ENCODE results near the gene TTLL7.

The TTLL7 gene

DNA sequence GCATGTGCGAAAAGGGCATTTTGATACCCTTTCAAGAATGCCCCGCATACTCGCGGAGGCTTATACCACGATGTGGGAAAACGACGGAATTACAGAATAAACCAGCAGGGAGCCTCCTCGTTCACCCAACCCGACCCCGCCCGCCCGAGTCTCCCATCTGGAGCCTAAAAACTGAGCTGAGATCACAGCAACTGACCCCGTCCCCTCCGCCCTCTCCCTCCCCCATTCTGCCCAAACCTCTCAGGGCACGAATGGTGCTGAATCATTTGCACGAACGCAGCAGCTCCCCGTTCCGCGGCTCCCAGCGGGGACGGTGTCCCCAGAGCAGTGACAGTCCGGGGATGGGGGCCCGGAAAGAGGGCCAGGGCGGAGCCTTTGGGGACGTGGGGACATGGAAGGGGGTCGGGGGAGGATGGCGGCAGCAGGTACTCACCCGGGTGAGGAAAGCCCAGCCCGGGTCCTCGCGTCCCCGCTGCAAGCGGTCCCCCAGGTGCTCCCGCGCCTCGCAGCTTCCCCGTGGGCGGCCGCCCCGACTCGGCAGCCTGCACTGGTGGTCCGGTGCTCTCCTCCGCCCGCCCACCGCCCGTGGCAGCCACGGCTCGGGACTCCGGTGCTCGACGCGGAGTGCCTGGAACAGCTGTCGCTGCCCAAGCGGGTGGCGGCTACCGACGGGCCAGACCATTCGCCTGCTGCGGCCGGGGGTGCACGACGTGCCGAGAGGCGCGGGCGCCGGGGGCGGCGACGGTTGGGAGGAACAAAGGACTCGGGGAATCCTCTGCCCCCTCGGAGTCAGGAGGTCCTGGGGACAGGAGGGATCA is at the start of gene TTLL7:
Gene TTLL7 (minus strand): TSS at position 635 of the 818 bp plus-strand sequence. CDS start 46,921 bp downstream, outside the sequence.
- peak; percentile 80 for DNase-seq

- DNase-seq = no peak
Measured at GRCh38 chr1:84042461-84042860, 43.5 kb upstream of the TTLL7 start.

DNA sequence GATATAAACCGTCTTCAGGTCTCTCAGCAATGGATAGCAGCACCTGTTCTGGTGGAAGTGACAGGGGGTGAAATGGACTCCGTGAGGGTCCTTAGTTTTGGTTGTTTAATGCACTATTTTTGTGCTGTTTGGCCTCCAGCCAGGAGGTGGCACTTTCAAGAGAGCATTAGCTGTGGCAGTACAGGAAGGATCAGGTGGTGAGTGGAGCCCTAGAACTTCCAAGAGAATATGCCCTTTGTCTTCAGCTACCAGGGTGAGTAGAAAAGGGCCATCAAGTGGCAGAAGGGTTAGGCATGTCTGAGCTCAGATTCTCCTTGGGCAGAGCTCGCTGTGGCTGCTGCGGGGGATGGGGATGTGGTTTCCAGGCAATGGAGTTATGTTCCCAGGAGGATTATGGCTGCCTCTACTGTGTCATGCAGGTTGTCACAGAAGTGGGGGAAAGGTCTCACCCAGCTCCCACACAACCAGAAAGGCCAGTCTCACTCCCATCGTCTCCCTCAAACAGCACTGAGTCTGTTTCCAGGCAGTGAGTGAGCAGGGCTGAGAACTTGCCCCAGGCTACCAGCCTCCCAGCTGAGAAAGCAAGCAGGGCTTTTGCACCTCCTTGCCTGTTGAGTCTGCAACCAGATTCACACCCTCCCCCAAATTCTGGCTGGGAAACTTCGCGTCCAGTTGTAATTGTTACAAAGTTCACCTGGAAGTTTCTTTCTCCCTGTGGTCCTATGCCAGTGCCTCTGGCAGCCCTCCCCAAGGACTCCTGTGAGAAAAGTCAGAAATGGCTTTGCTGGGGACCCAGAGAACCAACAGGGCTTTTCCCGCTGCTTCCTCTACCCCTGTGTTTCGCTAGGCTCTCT is 39.1 kb upstream of the TTLL7 start:
- no peak for DNase-seq

- no peak for DNase-seq
Measured at GRCh38 chr1:84031802-84032327, 32.9 kb upstream of the TTLL7 start.

DNA sequence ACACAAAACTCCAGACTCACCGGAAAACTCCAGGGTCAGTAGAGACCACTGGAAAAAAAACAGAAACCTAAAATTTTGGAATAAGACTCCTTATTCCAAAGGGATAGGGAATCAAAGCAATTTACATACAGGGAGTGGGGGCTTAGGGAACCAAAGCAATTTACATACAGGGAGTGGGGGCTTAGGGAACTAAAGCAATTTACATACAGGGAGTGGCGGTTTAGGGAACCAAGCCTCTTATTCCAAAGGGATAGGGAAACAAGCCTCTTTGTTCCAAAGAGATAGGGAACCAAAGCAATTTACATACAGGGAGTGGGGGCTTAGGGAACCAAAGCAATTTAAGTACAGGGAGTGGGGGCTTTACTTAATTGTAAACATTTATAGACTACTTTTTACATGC is 28.4 kb upstream of the TTLL7 start:
- no peak for DNase-seq

- no peak for DNase-seq
Measured at GRCh38 chr1:84025966-84026365, 27.0 kb upstream of the TTLL7 start.

GRCh38 chr1:84021822-84022221 is 22.9 kb upstream of the TTLL7 start:
- no peak for DNase-seq

DNA sequence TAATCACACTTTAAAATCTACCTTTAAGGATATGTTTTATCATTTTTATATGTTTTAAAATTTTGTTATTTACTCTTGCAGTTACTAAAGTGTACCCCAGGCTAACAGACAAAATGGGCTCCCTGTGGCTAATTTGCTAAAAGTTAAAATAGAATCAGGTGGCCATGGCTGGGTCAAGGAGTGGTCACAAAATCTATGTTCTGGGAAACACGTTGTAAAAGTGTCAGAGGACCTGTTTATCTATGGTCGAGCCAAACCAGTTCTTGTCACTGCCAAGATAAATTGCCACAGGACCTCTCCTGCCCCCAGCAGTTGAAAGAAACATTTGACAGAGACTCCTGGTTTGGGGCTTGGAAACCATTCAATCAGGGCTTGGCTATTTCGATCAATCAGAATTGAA is 21.2 kb upstream of the TTLL7 start:
- DNase-seq = no peak

DNA sequence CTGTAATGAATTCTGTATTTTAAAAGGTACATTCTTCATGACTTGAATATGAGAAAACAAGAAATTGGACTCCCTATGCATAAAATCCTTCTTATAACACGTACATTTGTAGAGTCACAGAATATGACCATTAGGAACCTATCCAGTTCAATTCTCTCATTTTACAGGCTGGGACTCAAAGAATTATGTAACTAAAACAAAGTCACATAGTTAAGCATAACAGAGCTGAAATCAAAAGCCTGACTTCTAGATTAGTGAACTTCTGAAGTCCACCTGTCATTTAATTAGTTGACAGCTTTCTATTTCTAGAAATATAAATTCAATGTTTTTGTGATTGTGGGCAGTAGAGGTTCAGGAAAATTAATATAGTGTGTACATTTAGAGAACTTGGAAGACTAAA is 20.3 kb upstream of the TTLL7 start:
- no peak for DNase-seq

GRCh38 chr1:84013708-84014107 is 14.8 kb upstream of the TTLL7 start:
- no peak for DNase-seq

DNA sequence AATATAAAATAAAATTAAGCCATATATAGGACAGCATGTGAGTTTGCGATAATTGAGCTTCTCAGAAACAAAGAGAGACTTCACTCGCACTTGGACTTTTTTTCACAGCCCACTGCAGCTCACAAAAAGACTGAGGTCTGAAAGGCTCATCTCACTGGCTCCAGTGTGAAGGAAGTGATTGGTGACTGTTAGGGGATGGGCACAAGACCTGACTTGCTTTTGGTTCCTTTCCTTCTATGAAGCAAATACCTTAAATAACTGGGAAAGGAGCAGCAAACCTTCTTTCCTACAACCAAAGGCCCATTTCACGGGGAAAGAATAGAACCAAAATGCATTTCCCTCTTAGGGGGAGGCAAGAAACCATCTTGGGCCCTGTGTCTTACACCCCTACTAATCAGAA is 13.1 kb upstream of the TTLL7 start:
- no peak for DNase-seq

GRCh38 chr1:84010136-84010535 is 11.2 kb upstream of the TTLL7 start:
- no peak for DNase-seq

- DNase-seq = no peak
Measured at GRCh38 chr1:84008631-84009030, 9.7 kb upstream of the TTLL7 start.

GRCh38 chr1:84006591-84006990 is 7.7 kb upstream of the TTLL7 start:
- DNase-seq = no peak

DNA sequence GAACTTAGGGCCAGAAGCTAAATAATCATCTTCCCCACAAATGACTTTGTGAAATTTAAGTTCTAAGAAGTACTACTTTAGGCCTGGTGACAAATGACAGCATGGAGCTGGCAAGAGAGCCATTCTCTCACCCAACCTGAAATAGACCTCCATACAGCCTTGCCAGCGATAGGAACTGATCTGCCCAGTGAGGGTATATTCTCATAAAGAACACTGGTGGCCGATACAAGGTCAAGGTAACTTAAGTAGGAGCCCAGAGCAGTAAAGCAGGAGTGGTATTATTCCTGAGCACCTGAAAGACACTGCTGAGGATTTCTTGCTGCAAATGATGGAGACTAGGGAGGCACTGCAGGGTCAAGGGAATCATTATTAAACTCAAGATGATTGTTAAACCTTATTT is 2.6 kb upstream of the TTLL7 start:
- no peak for DNase-seq

DNA sequence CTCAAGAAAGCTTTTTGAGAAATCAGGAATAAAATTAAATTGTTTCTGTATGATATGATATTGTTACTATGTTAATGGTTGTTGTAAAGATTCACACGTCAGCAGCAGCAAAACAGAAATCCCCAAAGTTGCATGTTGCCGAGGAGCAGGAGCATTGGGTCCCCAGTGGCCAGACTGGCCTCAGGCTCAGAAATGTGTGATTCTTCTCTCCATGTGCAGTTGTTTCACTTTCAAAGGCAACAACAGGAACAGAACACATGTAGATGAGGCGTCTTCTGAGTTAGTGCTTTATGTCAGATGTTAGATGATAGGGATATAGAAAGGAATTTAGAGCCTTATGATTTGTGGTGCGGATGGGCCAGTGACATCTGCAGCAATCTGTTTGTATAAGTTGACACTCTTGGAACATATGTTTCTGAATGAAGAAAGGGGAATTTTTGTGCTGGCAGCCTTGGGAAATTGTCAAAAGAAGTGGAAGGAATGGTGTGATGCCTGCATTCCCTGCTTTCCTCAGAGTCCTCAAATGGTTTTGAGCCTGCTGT is 2.1 kb upstream of the TTLL7 start:
- DNase-seq = no peak

DNA sequence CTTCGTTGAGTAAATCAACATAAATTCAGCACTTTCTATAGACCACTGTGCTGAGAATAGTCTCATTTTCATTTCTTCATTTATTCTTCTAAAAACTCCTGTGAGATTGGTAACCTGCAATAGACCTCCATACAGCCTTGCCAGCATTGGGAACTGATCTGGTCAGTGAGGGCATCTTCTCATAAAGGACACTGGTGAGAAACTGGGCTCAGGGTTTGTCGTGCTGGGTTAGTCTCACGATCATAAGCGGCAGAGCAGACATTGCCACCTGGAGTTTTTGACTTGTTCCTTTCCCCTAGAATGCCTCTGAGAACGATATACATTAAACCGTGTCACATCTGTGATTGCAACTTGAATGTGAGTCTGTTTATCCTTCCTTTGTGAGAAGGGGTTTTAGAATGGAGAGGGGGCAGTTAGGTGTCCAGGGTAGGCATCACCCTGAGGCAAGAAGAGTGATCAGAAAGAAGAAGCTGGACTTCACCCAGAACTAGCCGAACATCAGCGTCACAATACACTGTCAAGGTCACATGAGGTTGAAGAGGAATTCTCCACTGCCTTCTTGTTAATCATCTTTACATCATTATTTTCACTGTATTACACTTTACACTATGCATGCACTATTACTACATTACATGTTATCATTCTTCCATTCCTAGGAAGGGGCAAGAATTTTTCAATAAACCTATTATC is 1.4 kb upstream of the TTLL7 start:
- no peak for DNase-seq

DNA sequence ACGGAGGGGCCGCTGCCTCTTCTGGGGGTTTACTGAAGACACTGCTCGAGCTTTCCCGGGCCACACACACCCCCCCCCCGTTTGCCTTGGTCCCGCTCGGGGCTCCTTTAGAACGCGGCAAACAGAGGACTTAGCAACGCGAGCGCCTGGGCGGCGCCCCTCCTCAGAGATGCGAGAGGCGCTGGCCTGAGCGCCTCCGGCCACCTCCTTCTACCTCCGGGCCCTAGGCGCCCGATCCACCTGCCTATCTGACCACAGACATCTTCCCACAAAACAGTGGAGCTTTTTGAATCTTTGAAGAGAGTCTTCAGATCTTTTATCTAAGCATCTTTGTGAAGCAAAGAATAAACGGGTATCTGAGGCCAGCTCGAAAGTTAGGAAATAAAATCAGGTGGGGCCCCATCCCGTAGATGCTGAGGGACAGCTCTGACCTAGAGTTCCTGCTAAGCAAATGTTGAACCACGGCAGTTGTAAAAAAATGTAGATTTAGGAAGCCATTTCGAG is 436 bp upstream of the TTLL7 start:
- DNase-seq = no peak

GRCh38 chr1:83998205-83998497 is 781 bp downstream of the TTLL7 start:
- DNase-seq = no peak

DNA sequence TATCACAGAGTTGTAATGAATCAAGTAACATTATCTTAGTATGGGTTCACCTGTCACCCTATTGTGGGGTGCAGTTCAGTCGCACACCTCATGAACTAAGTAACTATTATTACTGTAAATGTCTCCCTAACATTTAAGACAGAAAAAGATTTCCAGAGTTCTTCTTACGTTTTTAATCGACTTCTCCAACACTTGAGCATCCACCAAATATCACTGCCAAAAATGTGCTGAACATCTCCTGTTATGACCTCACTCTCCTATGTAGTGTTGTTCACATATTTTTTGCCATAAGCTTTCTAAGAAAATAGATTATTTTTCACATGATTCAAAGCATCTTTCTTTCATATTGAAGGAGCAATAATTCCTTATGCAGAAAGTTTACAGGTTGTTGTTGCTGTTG is 1.3 kb downstream of the TTLL7 start:
- no peak for DNase-seq

GRCh38 chr1:83996621-83997020 is 2.3 kb downstream of the TTLL7 start:
- no peak for DNase-seq

GRCh38 chr1:83996191-83996590 is 2.7 kb downstream of the TTLL7 start:
- no peak for DNase-seq

- no peak for DNase-seq
Measured at GRCh38 chr1:83995649-83996048, 3.3 kb downstream of the TTLL7 start.

All from T1000 (cell line).